ENCODE data around the gene PLA2G2A.

The PLA2G2A gene

GRCh38 chr1:19969898-19970660 is 9.3 kb downstream of the PLA2G2A start:
- Histone ChIP-seq H3K4me1 (ENCODE audit: control insufficient read depth, low read depth, low read length) (no peaks in the 10 kb centered on the region), H3K27me3 (ENCODE audit: control insufficient read depth, insufficient read depth, low read length) (no peaks in the 10 kb centered on the region)

GRCh38 chr1:19967808-19968207 is 11.6 kb downstream of the PLA2G2A start:
- no peak overlapping the region for H3K27ac ChIP-seq (ENCODE audit: low read length)
- no peak overlapping the region for H3K4me3 ChIP-seq (ENCODE audit: low read length)
- no peak overlapping the region for H3K9ac ChIP-seq (ENCODE audit: low read length)
- H3K27me3 ChIP-seq (ENCODE audit: control insufficient read depth, insufficient read depth, low read length) = no peaks in the 10 kb centered on the region
- H3K36me3 ChIP-seq (ENCODE audit: control insufficient read depth, low read depth, low read length) = no peaks in the 10 kb centered on the region
- H3K4me1 ChIP-seq (ENCODE audit: control insufficient read depth, low read depth, low read length) = no peaks in the 10 kb centered on the region
- no peaks in the 10 kb centered on the region for H3K9me3 ChIP-seq (ENCODE audit: control insufficient read depth, low read depth, low read length)

More at GRCh38 chr1:19969898-19970660, 9.3 kb downstream of the PLA2G2A start:
- Histone ChIP-seq H3K9ac (ENCODE audit: low read length) (no peak overlapping the region), H3K36me3 (ENCODE audit: control insufficient read depth, low read depth, low read length) (no peaks in the 10 kb centered on the region), H3K9me3 (ENCODE audit: control insufficient read depth, low read depth, low read length) (no peaks in the 10 kb centered on the region), H3K27ac (ENCODE audit: low read length) (no peak overlapping the region), H3K4me3 (ENCODE audit: low read length) (no peak overlapping the region)

- Histone ChIP-seq H3K27me3 (ENCODE audit: control insufficient read depth, insufficient read depth, low read length) (no peaks in the 10 kb centered on the region), H3K36me3 (ENCODE audit: control insufficient read depth, low read depth, low read length) (no peaks in the 10 kb centered on the region), H3K9ac (ENCODE audit: low read length) (no peak overlapping the region), H3K27ac (ENCODE audit: low read length) (no peak overlapping the region), H3K4me3 (ENCODE audit: low read length) (no peak overlapping the region), H3K9me3 (ENCODE audit: control insufficient read depth, low read depth, low read length) (no peaks in the 10 kb centered on the region), H3K4me1 (ENCODE audit: control insufficient read depth, low read depth, low read length) (no peaks in the 10 kb centered on the region)
These were observed 14.9 kb downstream of the PLA2G2A start for GRCh38 chr1:19964542-19964941.

GRCh38 chr1:19963636-19964035 is 15.8 kb downstream of the PLA2G2A start:
- Histone ChIP-seq H3K27ac (ENCODE audit: low read length) (no peak overlapping the region), H3K9ac (ENCODE audit: low read length) (no peak overlapping the region), H3K27me3 (ENCODE audit: control insufficient read depth, insufficient read depth, low read length) (no peaks in the 10 kb centered on the region)

GRCh38 chr1:19960591-19960990 is 18.8 kb downstream of the PLA2G2A start:
- no peaks in the 10 kb centered on the region for H3K27me3 ChIP-seq (ENCODE audit: control insufficient read depth, insufficient read depth, low read length)
- H3K4me1 ChIP-seq (ENCODE audit: control insufficient read depth, low read depth, low read length) = no peaks in the 10 kb centered on the region
- no peaks in the 10 kb centered on the region for H3K36me3 ChIP-seq (ENCODE audit: control insufficient read depth, low read depth, low read length)
- H3K4me3 ChIP-seq (ENCODE audit: low read length) = no peak overlapping the region
- no peak overlapping the region for H3K27ac ChIP-seq (ENCODE audit: low read length)
- H3K9me3 ChIP-seq (ENCODE audit: control insufficient read depth, low read depth, low read length) = no peaks in the 10 kb centered on the region
- no peak overlapping the region for H3K9ac ChIP-seq (ENCODE audit: low read length)

More at GRCh38 chr1:19963636-19964035, 15.8 kb downstream of the PLA2G2A start:
- Histone ChIP-seq H3K36me3 (ENCODE audit: control insufficient read depth, low read depth, low read length) (no peaks in the 10 kb centered on the region), H3K4me3 (ENCODE audit: low read length) (no peak overlapping the region), H3K9me3 (ENCODE audit: control insufficient read depth, low read depth, low read length) (no peaks in the 10 kb centered on the region), H3K4me1 (ENCODE audit: control insufficient read depth, low read depth, low read length) (no peaks in the 10 kb centered on the region)

GRCh38 chr1:19957779-19958178 is 21.6 kb downstream of the PLA2G2A start:
- H3K36me3 ChIP-seq (ENCODE audit: control insufficient read depth, low read depth, low read length) = no peaks in the 10 kb centered on the region
- H3K27me3 ChIP-seq (ENCODE audit: control insufficient read depth, insufficient read depth, low read length) = no peaks in the 10 kb centered on the region
- H3K9ac ChIP-seq (ENCODE audit: low read length) = no peak overlapping the region
- H3K9me3 ChIP-seq (ENCODE audit: control insufficient read depth, low read depth, low read length) = no peaks in the 10 kb centered on the region
- no peak overlapping the region for H3K4me3 ChIP-seq (ENCODE audit: low read length)
- no peak overlapping the region for H3K27ac ChIP-seq (ENCODE audit: low read length)
- H3K4me1 ChIP-seq (ENCODE audit: control insufficient read depth, low read depth, low read length) = no peaks in the 10 kb centered on the region

- H3K36me3 ChIP-seq (ENCODE audit: control insufficient read depth, low read depth, low read length) = no peaks in the 10 kb centered on the region
- H3K27ac ChIP-seq (ENCODE audit: low read length) = no peak overlapping the region
- no peak overlapping the region for H3K4me3 ChIP-seq (ENCODE audit: low read length)
- no peaks in the 10 kb centered on the region for H3K9me3 ChIP-seq (ENCODE audit: control insufficient read depth, low read depth, low read length)
- peaks cover 3% of the 10 kb centered on the region for H3K4me1 ChIP-seq (ENCODE audit: control insufficient read depth, low read depth, low read length)
- H3K27me3 ChIP-seq (ENCODE audit: control insufficient read depth, insufficient read depth, low read length) = no peaks in the 10 kb centered on the region
- no peak overlapping the region for H3K9ac ChIP-seq (ENCODE audit: low read length)
These were observed 23.8 kb downstream of the PLA2G2A start for GRCh38 chr1:19955534-19956170.

GRCh38 chr1:19954059-19954458 is 25.4 kb downstream of the PLA2G2A start:
- no peaks in the 10 kb centered on the region for H3K36me3 ChIP-seq (ENCODE audit: control insufficient read depth, low read depth, low read length)
- no peaks in the 10 kb centered on the region for H3K9me3 ChIP-seq (ENCODE audit: control insufficient read depth, low read depth, low read length)
- H3K4me1 ChIP-seq (ENCODE audit: control insufficient read depth, low read depth, low read length) = peaks cover 3% of the 10 kb centered on the region
- no peak overlapping the region for H3K4me3 ChIP-seq (ENCODE audit: low read length)
- no peaks in the 10 kb centered on the region for H3K27me3 ChIP-seq (ENCODE audit: control insufficient read depth, insufficient read depth, low read length)
- no peak overlapping the region for H3K9ac ChIP-seq (ENCODE audit: low read length)
- H3K27ac ChIP-seq (ENCODE audit: low read length) = no peak overlapping the region

- Histone ChIP-seq H3K4me3 (ENCODE audit: low read length) (no peak overlapping the region), H3K4me1 (ENCODE audit: control insufficient read depth, low read depth, low read length) (peaks cover 3% of the 10 kb centered on the region), H3K9me3 (ENCODE audit: control insufficient read depth, low read depth, low read length) (no peaks in the 10 kb centered on the region), H3K27ac (ENCODE audit: low read length) (no peak overlapping the region), H3K27me3 (ENCODE audit: control insufficient read depth, insufficient read depth, low read length) (no peaks in the 10 kb centered on the region), H3K9ac (ENCODE audit: low read length) (no peak overlapping the region), H3K36me3 (ENCODE audit: control insufficient read depth, low read depth, low read length) (no peaks in the 10 kb centered on the region)
These were observed 30.4 kb downstream of the PLA2G2A start for GRCh38 chr1:19949016-19949415.

GRCh38 chr1:19946971-19947370 is 32.4 kb downstream of the PLA2G2A start:
- H3K36me3 ChIP-seq (ENCODE audit: control insufficient read depth, low read depth, low read length) = no peaks in the 10 kb centered on the region
- H3K9me3 ChIP-seq (ENCODE audit: control insufficient read depth, low read depth, low read length) = no peaks in the 10 kb centered on the region
- H3K27ac ChIP-seq (ENCODE audit: low read length) = no peak overlapping the region
- H3K9ac ChIP-seq (ENCODE audit: low read length) = no peak overlapping the region
- no peak overlapping the region for H3K4me3 ChIP-seq (ENCODE audit: low read length)
- no peaks in the 10 kb centered on the region for H3K27me3 ChIP-seq (ENCODE audit: control insufficient read depth, insufficient read depth, low read length)
- peaks cover 3% of the 10 kb centered on the region for H3K4me1 ChIP-seq (ENCODE audit: control insufficient read depth, low read depth, low read length)

- Histone ChIP-seq H3K36me3 (ENCODE audit: control insufficient read depth, low read depth, low read length) (no peaks in the 10 kb centered on the region), H3K27ac (ENCODE audit: low read length) (no peak overlapping the region), H3K4me1 (ENCODE audit: control insufficient read depth, low read depth, low read length) (peaks cover 5% of the 10 kb centered on the region), H3K27me3 (ENCODE audit: control insufficient read depth, insufficient read depth, low read length) (no peaks in the 10 kb centered on the region), H3K4me3 (ENCODE audit: low read length) (no peak overlapping the region), H3K9me3 (ENCODE audit: control insufficient read depth, low read depth, low read length) (no peaks in the 10 kb centered on the region), H3K9ac (ENCODE audit: low read length) (no peak overlapping the region)
These were observed 33.1 kb downstream of the PLA2G2A start for GRCh38 chr1:19946331-19946751.

GRCh38 chr1:19945914-19946313 is 33.5 kb downstream of the PLA2G2A start:
- Histone ChIP-seq H3K27ac (ENCODE audit: low read length) (no peak overlapping the region), H3K9me3 (ENCODE audit: control insufficient read depth, low read depth, low read length) (no peaks in the 10 kb centered on the region), H3K9ac (ENCODE audit: low read length) (no peak overlapping the region), H3K27me3 (ENCODE audit: control insufficient read depth, insufficient read depth, low read length) (no peaks in the 10 kb centered on the region), H3K36me3 (ENCODE audit: control insufficient read depth, low read depth, low read length) (no peaks in the 10 kb centered on the region), H3K4me1 (ENCODE audit: control insufficient read depth, low read depth, low read length) (peaks cover 5% of the 10 kb centered on the region), H3K4me3 (ENCODE audit: low read length) (no peak overlapping the region)

All from iPS-18a (cell line).